HL-60 (cell line): Measurements from ENCODE around the gene DNAL4.

ENCODE experiments used
- POLR2AphosphoS5 ChIP-seq: IDR thresholded peaks from 2 replicates; pipeline ENCODE4 v1.6.1; 2012; ENCODE audit warnings: low read depth
- SPI1 ChIP-seq: IDR thresholded peaks from 2 replicates; pipeline ENCODE4 v1.6.1; 2012; ENCODE audit warnings: low read depth, mild to moderate bottlenecking, borderline replicate concordance
- TF ChIP-seq, protein P1 (sequence below): IDR thresholded peaks from one replicate; pipeline ENCODE4 v1.5.1; 2011; ENCODE audit warnings: low read length, control low read depth, inconsistent platforms; ENCODE audit not compliant: insufficient read depth
- TF ChIP-seq, protein P2 (sequence below): IDR thresholded peaks from 2 replicates; pipeline ENCODE4 v1.6.1; 2012; ENCODE audit warnings: low read depth; ENCODE audit not compliant: insufficient replicate concordance

DNA sequence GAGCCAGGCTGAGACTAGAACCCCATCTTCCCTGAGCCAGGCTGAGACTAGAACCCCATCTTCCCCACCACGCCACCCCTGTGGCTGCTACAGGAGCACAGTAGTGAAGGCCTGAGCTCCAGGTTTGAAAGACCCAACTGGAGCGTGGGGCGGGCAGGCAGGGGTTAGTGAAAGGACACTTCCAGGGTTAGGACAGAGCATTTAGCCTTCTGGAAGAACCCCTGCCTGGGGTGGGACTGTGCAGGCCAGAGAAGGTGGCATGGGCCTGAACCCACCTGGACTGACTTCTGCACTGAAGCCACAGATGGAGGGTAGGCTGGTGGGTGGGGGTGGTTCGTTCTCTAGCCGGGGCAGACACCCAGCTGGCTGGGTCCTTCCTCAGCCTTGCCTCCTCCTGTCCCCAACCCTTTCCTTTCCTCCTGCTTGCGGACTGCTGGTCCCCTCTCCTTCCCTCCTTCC lies 62.2 kb downstream of the DNAL4 start:
- TF ChIP-seq, protein P1, sequence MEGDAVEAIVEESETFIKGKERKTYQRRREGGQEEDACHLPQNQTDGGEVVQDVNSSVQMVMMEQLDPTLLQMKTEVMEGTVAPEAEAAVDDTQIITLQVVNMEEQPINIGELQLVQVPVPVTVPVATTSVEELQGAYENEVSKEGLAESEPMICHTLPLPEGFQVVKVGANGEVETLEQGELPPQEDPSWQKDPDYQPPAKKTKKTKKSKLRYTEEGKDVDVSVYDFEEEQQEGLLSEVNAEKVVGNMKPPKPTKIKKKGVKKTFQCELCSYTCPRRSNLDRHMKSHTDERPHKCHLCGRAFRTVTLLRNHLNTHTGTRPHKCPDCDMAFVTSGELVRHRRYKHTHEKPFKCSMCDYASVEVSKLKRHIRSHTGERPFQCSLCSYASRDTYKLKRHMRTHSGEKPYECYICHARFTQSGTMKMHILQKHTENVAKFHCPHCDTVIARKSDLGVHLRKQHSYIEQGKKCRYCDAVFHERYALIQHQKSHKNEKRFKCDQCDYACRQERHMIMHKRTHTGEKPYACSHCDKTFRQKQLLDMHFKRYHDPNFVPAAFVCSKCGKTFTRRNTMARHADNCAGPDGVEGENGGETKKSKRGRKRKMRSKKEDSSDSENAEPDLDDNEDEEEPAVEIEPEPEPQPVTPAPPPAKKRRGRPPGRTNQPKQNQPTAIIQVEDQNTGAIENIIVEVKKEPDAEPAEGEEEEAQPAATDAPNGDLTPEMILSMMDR, result no peak
- no peak for TF ChIP-seq POLR2AphosphoS5
- TF ChIP-seq, protein P2, sequence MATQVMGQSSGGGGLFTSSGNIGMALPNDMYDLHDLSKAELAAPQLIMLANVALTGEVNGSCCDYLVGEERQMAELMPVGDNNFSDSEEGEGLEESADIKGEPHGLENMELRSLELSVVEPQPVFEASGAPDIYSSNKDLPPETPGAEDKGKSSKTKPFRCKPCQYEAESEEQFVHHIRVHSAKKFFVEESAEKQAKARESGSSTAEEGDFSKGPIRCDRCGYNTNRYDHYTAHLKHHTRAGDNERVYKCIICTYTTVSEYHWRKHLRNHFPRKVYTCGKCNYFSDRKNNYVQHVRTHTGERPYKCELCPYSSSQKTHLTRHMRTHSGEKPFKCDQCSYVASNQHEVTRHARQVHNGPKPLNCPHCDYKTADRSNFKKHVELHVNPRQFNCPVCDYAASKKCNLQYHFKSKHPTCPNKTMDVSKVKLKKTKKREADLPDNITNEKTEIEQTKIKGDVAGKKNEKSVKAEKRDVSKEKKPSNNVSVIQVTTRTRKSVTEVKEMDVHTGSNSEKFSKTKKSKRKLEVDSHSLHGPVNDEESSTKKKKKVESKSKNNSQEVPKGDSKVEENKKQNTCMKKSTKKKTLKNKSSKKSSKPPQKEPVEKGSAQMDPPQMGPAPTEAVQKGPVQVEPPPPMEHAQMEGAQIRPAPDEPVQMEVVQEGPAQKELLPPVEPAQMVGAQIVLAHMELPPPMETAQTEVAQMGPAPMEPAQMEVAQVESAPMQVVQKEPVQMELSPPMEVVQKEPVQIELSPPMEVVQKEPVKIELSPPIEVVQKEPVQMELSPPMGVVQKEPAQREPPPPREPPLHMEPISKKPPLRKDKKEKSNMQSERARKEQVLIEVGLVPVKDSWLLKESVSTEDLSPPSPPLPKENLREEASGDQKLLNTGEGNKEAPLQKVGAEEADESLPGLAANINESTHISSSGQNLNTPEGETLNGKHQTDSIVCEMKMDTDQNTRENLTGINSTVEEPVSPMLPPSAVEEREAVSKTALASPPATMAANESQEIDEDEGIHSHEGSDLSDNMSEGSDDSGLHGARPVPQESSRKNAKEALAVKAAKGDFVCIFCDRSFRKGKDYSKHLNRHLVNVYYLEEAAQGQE, result no peak
- no peak for TF ChIP-seq SPI1
